Coronary artery (tissue), 2 donors: ENCODE measurements around the gene C4orf50.
A peak's percentile ranks its signal among the peaks of the same experiment; 100 is the strongest.

ENCODE experiments used
- DNase-seq: peaks from one replicate; pipeline ENCODE4 v3.0.0-alpha.2; 2017; ENCODE audit warnings: low spot score
- H3K27ac ChIP-seq, 2 donors: fragments of 200-600 bp; sonication (generic); one replicate each; pipeline ENCODE4 v1.5.1; 2016 to 2019
- H3K4me3 ChIP-seq: fragments of 200-600 bp; sonication (generic); 2 replicates; pipeline ENCODE4 v1.5.1; 2016; ENCODE audit warnings: mild to moderate bottlenecking, moderate library complexity
- TF ChIP-seq, protein P1 (sequence below): fragments of 200-600 bp; sonication (generic); IDR thresholded peaks from one replicate; pipeline ENCODE4 v1.5.1; 2019; ENCODE audit warnings: antibody characterized with exemption

C4orf50 gene

DNA sequence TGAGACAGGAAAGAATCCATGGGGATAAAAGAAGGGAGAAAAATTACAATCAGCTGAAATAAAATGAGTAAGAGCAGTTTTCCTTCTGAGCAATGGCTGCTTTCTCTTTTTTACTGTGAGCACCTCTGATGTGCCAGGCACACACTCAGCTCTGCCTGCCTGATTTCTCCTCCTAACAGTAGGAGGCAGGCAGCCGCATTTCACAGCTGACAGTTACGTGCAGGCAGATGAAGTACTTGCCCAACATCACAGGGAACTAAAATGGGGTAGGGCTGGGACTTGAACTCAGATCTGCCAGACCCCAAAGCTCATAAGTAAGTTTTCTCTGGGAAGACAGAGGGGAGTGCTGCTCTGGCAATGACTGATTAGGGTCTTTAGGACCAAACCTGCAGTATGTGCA, 54.6 kb downstream of the C4orf50 start:
- DNase-seq = no peak
- no peak overlapping the region for H3K4me3 ChIP-seq
- H3K27ac ChIP-seq = no peak overlapping the region
- TF ChIP-seq, protein P1, sequence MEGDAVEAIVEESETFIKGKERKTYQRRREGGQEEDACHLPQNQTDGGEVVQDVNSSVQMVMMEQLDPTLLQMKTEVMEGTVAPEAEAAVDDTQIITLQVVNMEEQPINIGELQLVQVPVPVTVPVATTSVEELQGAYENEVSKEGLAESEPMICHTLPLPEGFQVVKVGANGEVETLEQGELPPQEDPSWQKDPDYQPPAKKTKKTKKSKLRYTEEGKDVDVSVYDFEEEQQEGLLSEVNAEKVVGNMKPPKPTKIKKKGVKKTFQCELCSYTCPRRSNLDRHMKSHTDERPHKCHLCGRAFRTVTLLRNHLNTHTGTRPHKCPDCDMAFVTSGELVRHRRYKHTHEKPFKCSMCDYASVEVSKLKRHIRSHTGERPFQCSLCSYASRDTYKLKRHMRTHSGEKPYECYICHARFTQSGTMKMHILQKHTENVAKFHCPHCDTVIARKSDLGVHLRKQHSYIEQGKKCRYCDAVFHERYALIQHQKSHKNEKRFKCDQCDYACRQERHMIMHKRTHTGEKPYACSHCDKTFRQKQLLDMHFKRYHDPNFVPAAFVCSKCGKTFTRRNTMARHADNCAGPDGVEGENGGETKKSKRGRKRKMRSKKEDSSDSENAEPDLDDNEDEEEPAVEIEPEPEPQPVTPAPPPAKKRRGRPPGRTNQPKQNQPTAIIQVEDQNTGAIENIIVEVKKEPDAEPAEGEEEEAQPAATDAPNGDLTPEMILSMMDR = no peak

DNA sequence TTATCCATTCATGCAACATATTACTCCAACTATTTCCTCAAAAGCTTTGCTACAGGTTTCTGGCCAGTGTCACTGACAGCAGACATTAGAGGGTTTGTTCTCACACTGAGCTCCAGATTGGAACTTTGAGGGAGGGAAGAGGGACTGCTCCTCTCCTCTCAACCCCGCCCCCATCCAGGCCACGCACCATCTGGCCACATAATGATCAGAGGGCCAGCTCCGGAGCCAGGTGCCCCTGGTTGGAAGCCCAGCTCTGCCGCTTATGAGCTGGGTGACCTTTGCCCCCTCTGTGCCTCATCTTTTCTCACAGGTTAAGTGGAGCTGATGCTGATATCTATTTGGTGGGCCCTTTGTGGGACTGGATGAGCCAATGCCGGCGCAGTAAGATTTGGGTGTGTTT, 55.8 kb downstream of the C4orf50 start:
- TF ChIP-seq, protein P1 = no peak
- Histone ChIP-seq H3K27ac (no peak overlapping the region), H3K4me3 (no peak overlapping the region)
- peak; percentile 28 for DNase-seq

GRCh38 chr4:5960252-5960880, 57.9 kb downstream of the C4orf50 start:
- DNase-seq = peak; percentile 33

DNA sequence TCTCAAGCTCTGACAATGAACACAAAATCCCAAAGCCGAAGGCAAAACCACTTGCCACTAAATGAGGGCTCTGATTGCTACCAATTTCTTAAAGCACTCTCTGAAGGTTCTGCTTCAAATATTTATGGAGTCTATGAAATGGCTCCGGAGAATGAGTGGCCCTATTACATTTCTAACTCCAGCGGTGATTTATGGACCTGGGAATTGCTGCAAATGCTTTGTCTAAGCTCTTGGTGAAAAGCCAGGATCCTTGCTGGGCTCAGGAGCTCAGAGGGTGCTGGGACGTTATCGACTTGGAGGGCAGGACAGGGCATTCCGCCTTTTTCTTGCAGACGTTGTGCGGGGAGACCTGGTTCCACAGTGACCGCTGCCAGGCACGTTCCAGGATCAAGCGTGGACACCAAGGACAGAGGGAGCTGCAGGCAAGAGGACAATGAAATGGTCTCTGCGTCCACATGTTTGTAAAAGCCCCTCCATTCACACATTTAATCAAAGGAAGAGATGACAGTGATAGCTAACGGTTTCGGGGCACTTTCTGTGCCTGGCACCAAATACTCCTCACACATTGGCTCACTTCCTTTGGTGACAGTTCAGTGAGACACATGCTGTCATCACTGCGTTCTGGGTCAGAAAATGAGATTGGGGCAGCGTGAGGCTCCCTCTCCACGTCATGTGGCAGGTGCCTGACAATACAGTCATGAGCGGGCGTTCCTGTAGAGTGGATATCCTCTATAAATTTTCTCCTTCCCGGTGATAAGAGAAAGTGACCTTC, 58.8 kb downstream of the C4orf50 start:
- TF ChIP-seq, protein P1 = no peak

More at GRCh38 chr4:5960252-5960880, 57.9 kb downstream of the C4orf50 start:
- TF ChIP-seq, protein P1 = no peak
- no peak overlapping the region for H3K4me3 ChIP-seq
- no peak overlapping the region for H3K27ac ChIP-seq

GRCh38 chr4:5958199-5958735, 60.0 kb downstream of the C4orf50 start:
- DNase-seq = peak; percentile 35
- TF ChIP-seq, protein P1 = no peak

More for the DNA sequence above, 58.8 kb downstream of the C4orf50 start:
- Histone ChIP-seq H3K4me3 (no peak overlapping the region), H3K27ac (no peak overlapping the region)
- peak; percentile 62 for DNase-seq

GRCh38 chr4:5957076-5957475, 61.2 kb downstream of the C4orf50 start:
- DNase-seq = peak; percentile 33
- Histone ChIP-seq H3K4me3 (no peak overlapping the region), H3K27ac (no peak overlapping the region)
- TF ChIP-seq, protein P1 = no peak

More at GRCh38 chr4:5958199-5958735, 60.0 kb downstream of the C4orf50 start:
- no peak overlapping the region for H3K27ac ChIP-seq
- H3K4me3 ChIP-seq = no peak overlapping the region
